OCI-LY7 (cell line): Measurements from ENCODE around the gene SCO1. TPM values are rescaled to one million over a fixed set of nuclear protein-coding genes. Genes with fewer than 3 reads are reported as not detected.

ENCODE experiments used
- BruUV-seq: library from RNA; stranded (reverse); fragments of 400-500 nt; replicated peaks from 2 replicates; lab custom pipeline; 2021; lab: Mats Ljungman, UMichigan
- CTCF ChIA-PET: fragments of 300-600 bp; sonication (Branson Sonifier 250); formaldehyde crosslinking; loops from one replicate; lab custom pipeline; 2022; ENCODE audit warnings: antibody characterized with exemption; ENCODE audit not compliant: unreplicated experiment; lab: Charles Lee
- POLR2A ChIA-PET: fragments of 300-600 bp; sonication (Branson Sonifier 250); formaldehyde crosslinking; loops from one replicate; lab custom pipeline; 2022; ENCODE audit warnings: antibody characterized with exemption; lab: Charles Lee
- DNase-seq: peaks from one replicate; pipeline ENCODE4 v3.0.0-alpha.2; 2015; ENCODE audit warnings: low spot score
- H2AFZ ChIP-seq: fragments of 200-600 bp; sonication (generic), shearing (Covaris generic); 2 replicates; pipeline ENCODE4 v1.6.1; 2014; ENCODE audit warnings: mild to moderate bottlenecking, antibody characterized with exemption, low read length, moderate library complexity
- H3K27ac ChIP-seq: fragments of 200-600 bp; sonication (generic); 2 replicates; pipeline ENCODE4 v1.5.1; 2014; ENCODE audit warnings: mixed run types, low read depth, mild to moderate bottlenecking, moderate library complexity, low read length, inconsistent platforms; ENCODE audit not compliant: poor library complexity, severe bottlenecking
- H3K36me3 ChIP-seq: fragments of 200-600 bp; sonication (generic); 2 replicates; pipeline ENCODE4 v1.6.1; 2014; ENCODE audit warnings: mild to moderate bottlenecking, antibody characterized with exemption, low read length, moderate library complexity, mixed read lengths; ENCODE audit not compliant: insufficient read depth
- H3K4me1 ChIP-seq: fragments of 200-600 bp; sonication (generic); 2 replicates; pipeline ENCODE4 v1.5.1; 2014; ENCODE audit warnings: mild to moderate bottlenecking, low read length; ENCODE audit not compliant: insufficient read depth, poor library complexity, severe bottlenecking
- H3K4me2 ChIP-seq: fragments of 200-600 bp; sonication (generic); 2 replicates; pipeline ENCODE4 v1.6.1; 2014; ENCODE audit warnings: mild to moderate bottlenecking, low read length
- H3K4me3 ChIP-seq: fragments of 200-600 bp; sonication (generic); 2 replicates; pipeline ENCODE4 v1.5.1; 2014; ENCODE audit warnings: mild to moderate bottlenecking, low read depth, low read length; ENCODE audit not compliant: poor library complexity, severe bottlenecking
- H3K79me2 ChIP-seq: fragments of 200-600 bp; sonication (generic); 2 replicates; pipeline ENCODE4 v1.6.1; 2016; ENCODE audit warnings: low read depth, mild to moderate bottlenecking, low read length, moderate library complexity, mixed read lengths; ENCODE audit not compliant: insufficient read depth
- H3K9me2 ChIP-seq: fragments of 200-600 bp; sonication (generic); 2 replicates; pipeline ENCODE4 v1.6.1; 2016; ENCODE audit warnings: mild to moderate bottlenecking, low read length, mixed read lengths; ENCODE audit not compliant: insufficient read depth
- H3K9me3 ChIP-seq: fragments of 200-600 bp; sonication (generic); 2 replicates; pipeline ENCODE4 v1.6.1; 2014; ENCODE audit warnings: mild to moderate bottlenecking, mixed run types, low read length, mixed read lengths
- H4K20me1 ChIP-seq: fragments of 200-600 bp; sonication (generic); 2 replicates; pipeline ENCODE4 v1.6.1; 2014; ENCODE audit warnings: mild to moderate bottlenecking, antibody characterized with exemption, low read length, moderate library complexity, mixed read lengths; ENCODE audit not compliant: insufficient read depth
- CTCF ChIP-seq: fragments of 200-600 bp; sonication (generic); conservative IDR thresholded peaks from 2 replicates; pipeline ENCODE4 v1.5.1; 2014; ENCODE audit warnings: mild to moderate bottlenecking, antibody characterized with exemption, low read length, moderate library complexity, mixed read lengths
- EZH2phosphoT487 ChIP-seq: fragments of 200-600 bp; sonication (generic); IDR thresholded peaks from 2 replicates; pipeline ENCODE4 v1.6.1; 2018; ENCODE audit warnings: low read depth, borderline replicate concordance, mild to moderate bottlenecking, mixed run types, antibody characterized with exemption, low read length, moderate library complexity, mixed read lengths
- intact Hi-C: fragments of 100-400 bp; cut with micrococcal nuclease; formaldehyde crosslinking; loops from one replicate; pipeline ENCODE4 v1.10.0; 2022; ENCODE audit not compliant: unreplicated experiment
- total RNA-seq, 2 experiments: library from RNA; depleted of rRNA in 1 of 2; stranded (reverse); fragments of >200 nt in 1 of 2; shearing (Covaris generic) in 1 of 2; gene quantifications; 2 replicates each; pipeline ENCODE4 v1.2.3, GENCODE V29; 2014 to 2022

The SCO1 gene
- total RNA-seq, 2 experiments from 2014 or later = 32.2 to 44.4 TPM

- Histone ChIP-seq H3K36me3 (no peaks in the 10 kb centered on the region), H3K4me2 (no peak overlapping the region), H2AFZ (no peak overlapping the region), H3K4me3 (no peak overlapping the region), H3K79me2 (no peaks in the 10 kb centered on the region), H4K20me1 (no peaks in the 10 kb centered on the region), H3K4me1 (no peaks in the 10 kb centered on the region), H3K9me3 (no peaks in the 10 kb centered on the region), H3K27ac (no peak overlapping the region), H3K9me2 (no peaks in the 10 kb centered on the region)
- CTCF ChIA-PET = no interaction called here
- BruUV-seq = no TSS peak
- POLR2A ChIA-PET = no interaction called here
- DNase-seq = no peak
- TF ChIP-seq CTCF (no peak), EZH2phosphoT487 (no peak)
- intact Hi-C loops = no loop called here
These were observed 40.4 kb upstream of the SCO1 start for GRCh38 chr17:10737736-10738135.

- no peaks in the 10 kb centered on the region for H3K9me3 ChIP-seq
These were observed 39.9 kb upstream of the SCO1 start for GRCh38 chr17:10737168-10737622.

More at GRCh38 chr17:10737168-10737622, 39.9 kb upstream of the SCO1 start:
- BruUV-seq = no TSS peak
- Histone ChIP-seq H2AFZ (no peak overlapping the region), H4K20me1 (no peaks in the 10 kb centered on the region), H3K27ac (no peak overlapping the region), H3K79me2 (no peaks in the 10 kb centered on the region), H3K4me1 (no peaks in the 10 kb centered on the region), H3K9me2 (no peaks in the 10 kb centered on the region), H3K4me2 (no peak overlapping the region), H3K4me3 (no peak overlapping the region), H3K36me3 (no peaks in the 10 kb centered on the region)
- intact Hi-C loops = no loop called here
- DNase-seq = no peak
- TF ChIP-seq CTCF (peak; percentile 72), EZH2phosphoT487 (no peak)
- ChIA-PET POLR2A (no interaction called here), CTCF (no interaction called here)
